ENCODE measurements around the gene MRPL52.
"Not testable (repeated sequence)": the region's sequence is repeated elsewhere in the genome, so short reads cannot be mapped to it uniquely, and the experiment has no call there.

MRPL52 gene

DNA sequence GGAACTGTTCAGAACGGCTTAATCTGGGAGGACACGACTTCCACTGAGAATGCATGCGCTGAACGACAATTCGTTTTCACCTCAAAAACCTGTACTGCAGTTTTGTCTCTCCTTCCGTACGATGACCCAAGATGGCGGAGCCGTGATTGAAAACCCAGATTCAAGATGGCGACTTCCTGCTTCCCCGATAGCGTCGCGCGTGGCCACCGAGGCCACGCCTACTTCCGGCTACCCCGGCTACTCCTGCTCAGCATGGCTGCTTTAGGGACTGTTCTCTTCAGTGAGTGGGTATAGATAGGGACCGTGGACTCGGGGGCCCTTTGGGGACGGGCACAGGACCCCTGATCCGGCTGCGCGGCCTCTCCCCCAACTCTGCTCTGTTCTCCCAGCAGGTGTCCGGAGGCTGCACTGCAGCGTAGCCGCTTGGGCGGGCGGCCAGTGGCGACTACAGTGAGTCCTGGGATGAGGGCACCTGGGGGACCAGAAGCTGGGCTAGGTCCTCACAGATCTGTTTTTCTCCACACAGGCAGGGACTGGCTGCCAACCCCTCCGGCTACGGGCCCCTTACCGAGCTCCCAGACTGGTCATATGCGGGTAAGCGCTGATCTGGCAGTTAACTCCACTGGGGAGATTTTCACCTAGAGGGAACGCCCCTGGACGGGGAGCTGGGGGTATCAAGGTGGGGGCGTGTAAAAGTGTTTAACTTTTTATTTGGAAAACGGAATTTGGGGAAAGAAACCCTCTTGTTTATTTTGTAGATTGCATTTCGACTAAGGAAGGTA is at the start of gene MRPL52:
Gene MRPL52, plus strand, starts transcription at position 227 of the 782 bp plus-strand sequence. Its CDS starts 26 bp downstream, at position 253.
- DNase-seq = peak; percentile 95

DNA sequence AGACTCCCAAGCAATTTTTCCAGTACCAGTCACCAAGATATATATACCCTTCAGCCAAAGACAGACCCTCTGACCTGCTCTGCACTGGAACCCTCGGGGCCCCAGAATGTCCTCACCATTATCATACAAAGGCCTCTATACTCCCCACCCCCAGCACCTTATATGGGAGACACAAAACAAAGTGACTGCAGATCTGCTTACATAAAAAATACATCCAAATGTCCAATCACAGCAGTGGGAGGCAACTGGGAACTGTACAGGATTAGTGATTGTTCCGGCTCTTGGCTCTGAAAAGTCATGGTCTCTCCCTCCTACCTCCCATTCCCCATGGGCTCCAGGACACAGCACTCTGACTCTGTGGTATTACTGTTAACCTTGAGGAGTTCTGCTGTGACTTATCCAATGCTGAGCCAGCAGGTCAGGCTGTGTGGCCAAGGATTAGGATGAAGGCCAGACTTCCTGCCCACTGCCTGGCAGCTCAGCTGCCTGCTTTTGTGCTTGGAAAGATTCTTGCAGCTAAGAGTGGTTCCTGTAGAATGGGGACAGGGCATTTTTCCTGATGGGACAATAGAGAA is 49.5 kb upstream of the MRPL52 start:
- no peak for DNase-seq

GRCh38 chr14:22780941-22781300 is 48.8 kb upstream of the MRPL52 start:
- no peak for DNase-seq

- no peak for DNase-seq
These were observed 48.2 kb upstream of the MRPL52 start for GRCh38 chr14:22781301-22781991.

DNA sequence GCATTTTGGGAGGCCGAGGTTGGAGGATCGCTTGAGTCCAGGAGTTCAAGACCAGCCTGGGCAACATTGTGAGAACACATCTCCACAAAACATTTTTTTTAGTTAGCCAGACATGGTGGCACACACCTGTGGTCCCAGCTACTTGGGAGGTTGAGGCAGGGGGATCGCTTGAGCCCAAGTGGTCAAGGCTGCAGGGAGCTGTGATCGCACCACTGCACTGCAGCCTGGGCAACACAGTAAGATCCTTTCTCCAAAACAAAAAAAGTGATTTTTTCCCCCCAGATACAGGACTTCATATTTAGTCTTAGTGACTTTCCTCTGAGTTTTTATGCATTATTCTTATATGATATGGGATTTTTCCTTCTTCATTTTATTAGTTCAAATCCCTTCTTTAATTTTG is 43.0 kb upstream of the MRPL52 start:
- DNase-seq = no peak

GRCh38 chr14:22791301-22791700 is 38.4 kb upstream of the MRPL52 start:
- DNase-seq = no peak

GRCh38 chr14:22792158-22792557 is 37.5 kb upstream of the MRPL52 start:
- DNase-seq = no peak

DNA sequence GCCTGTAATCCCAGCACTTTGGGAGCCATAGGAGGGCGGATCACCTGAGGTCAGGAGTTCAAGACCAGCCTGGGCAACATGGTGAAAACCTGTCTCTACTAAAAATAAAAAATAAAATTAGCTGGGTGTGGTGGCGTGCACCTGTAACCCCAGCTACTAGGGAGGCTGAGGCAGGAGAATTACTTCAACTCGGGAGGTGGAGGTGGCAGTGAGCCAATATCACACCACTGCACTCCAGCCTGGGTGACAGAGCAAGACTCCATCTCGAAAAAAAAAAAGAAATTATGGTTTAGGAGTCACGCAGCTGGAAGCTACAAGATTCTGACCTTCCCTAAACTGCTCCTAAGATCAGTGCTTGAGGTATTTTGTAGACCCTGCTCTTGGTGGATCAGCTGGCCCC is 36.1 kb upstream of the MRPL52 start:
- not testable (repeated sequence) for DNase-seq

- no peak for DNase-seq
These were observed 35.7 kb upstream of the MRPL52 start for GRCh38 chr14:22793976-22794375.

- DNase-seq = no peak
These were observed 35.1 kb upstream of the MRPL52 start for GRCh38 chr14:22794551-22794951.

GRCh38 chr14:22796087-22796707 is 33.5 kb upstream of the MRPL52 start:
- DNase-seq = no peak

- no peak for DNase-seq
These were observed 32.4 kb upstream of the MRPL52 start for GRCh38 chr14:22797017-22797917.

- DNase-seq = no peak
These were observed 31.2 kb upstream of the MRPL52 start for GRCh38 chr14:22798528-22798927.

GRCh38 chr14:22800346-22800745 is 29.3 kb upstream of the MRPL52 start:
- no peak for DNase-seq

- no peak for DNase-seq
These were observed 28.0 kb upstream of the MRPL52 start for GRCh38 chr14:22801716-22802115.

DNA sequence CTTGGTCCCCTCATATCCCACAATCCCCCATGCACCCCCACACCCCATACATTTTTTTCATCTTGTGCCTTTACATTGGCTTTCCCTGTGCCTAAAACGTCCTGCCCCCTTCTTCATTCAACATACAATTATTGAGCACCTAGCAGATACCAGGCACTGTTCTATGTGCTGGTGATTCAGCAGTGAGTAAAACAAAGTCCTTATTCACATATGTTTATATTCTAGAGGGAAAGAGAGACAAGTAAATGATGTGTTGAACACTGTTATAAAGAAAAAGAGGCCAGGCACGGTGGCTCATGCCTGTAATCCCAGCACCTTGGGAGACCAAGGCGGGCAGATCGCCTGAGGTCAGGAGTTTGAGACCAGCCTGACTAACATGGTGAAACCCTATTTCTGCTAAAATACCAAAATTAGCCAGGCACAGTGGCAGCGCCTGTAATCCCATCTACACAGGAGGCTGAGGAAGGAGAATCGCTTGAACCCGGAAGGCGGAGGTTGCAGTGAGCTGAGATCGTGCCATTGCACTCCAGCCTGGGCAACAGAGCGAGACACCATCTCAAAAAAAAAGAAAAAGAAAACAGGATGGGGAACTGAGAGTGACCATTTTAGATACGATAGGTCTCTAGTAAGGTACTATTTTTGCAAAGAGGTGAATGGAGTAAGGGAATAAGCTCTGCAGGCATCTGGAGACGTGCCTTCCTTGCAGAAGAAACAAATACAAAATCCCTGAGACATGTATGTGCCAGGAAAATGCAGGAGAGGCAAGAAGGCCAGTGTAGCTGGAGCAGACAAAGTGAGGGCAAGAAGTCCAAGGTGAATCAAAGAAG is 26.6 kb upstream of the MRPL52 start:
- no peak for DNase-seq

- DNase-seq = no peak
These were observed 26.1 kb upstream of the MRPL52 start for GRCh38 chr14:22803687-22803974.

GRCh38 chr14:22805235-22805634 is 24.5 kb upstream of the MRPL52 start:
- not testable (repeated sequence) for DNase-seq

- DNase-seq = no peak
These were observed 22.1 kb upstream of the MRPL52 start for GRCh38 chr14:22807432-22808087.

- DNase-seq = no peak
These were observed 21.1 kb upstream of the MRPL52 start for GRCh38 chr14:22808388-22809209.
